Activated effector memory CD4-positive, alpha-beta T cell treated with anti-CD3 and anti-CD28 coated beads, Interleukin-2, amount 50 U/mL, for 16 hours (primary cell): ENCODE measurements around the gene MAP1LC3B2.

ENCODE experiments used
- DNase-seq: peaks from one replicate; pipeline ENCODE4 v3.0.0-alpha.2; 2020

The MAP1LC3B2 gene

GRCh38 chr12:116616536-116617248 is 57.5 kb downstream of the MAP1LC3B2 start:
- no peak for DNase-seq

DNA sequence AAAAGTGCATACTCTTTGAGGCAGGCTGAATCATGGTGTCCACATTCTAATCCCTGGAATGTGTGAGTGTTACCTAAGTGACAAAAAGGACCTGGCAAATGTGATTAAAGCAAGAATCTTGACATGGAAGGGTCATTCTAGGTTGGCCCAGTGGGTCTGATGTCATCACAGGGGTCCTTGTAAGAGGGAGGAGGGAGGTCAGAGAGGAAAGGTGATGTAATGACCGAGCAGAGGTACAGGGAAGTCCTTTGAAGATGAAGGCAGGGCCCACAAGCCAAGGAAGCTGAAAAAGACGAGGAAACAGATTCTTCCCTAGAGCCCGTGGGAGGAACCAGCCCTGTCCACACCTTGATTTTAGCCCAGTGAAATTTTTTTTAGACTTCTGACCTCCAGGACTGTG is 60.1 kb downstream of the MAP1LC3B2 start:
- DNase-seq = no peak

GRCh38 chr12:116620124-116620491 is 60.9 kb downstream of the MAP1LC3B2 start:
- DNase-seq = no peak

DNA sequence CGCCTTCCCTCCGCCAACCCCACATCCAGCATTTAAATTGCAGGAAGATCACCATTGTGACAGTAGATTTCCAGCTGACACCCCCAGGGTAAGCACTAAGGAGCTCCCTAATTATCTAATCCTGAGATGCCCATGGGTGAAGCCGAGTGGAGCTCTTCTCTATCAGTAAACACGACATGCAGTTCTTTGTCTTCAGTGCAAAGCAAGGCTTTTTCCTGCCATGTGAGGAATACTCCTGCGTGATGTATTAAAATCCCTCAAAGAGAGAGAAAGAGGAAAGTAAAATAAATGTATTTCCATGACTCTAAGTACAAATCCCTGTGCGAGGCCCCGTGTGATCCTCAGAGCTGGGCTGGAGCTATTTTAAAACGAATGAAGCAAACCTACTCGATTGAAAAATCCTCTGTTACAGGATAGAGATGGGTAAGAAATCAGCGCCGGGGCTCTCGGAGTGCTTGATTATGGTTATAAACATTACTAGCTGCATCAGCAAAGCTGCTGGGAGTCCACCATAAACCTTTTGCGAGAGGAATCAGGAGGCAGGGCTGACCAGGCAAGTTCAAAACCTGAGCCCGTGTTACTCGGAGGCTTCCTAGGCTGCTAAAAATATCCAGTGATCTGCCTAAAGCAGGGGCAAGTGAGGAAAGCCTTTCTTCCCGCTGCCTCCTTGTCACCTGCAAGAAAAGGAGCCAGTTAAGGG is 61.5 kb downstream of the MAP1LC3B2 start:
- DNase-seq = no peak

DNA sequence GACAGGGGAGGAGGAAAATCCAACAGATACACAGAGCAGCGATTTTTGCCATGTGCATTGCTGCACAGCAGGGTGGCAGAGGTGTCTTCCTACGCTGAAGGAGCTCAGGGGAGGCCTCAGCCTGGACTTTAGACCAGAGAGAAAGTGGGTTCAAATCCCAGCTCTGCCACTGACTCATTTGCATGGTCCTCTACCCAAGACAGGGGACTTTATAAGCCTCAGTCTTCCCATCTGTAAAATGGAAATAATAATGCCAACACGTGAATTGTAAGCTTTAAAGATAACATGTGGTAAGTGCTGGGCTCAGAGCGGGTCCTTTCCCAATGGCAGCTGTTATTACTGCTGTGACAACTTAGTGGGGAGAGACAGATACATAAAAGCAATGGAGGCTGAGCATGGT is 62.0 kb downstream of the MAP1LC3B2 start:
- DNase-seq = no peak

DNA sequence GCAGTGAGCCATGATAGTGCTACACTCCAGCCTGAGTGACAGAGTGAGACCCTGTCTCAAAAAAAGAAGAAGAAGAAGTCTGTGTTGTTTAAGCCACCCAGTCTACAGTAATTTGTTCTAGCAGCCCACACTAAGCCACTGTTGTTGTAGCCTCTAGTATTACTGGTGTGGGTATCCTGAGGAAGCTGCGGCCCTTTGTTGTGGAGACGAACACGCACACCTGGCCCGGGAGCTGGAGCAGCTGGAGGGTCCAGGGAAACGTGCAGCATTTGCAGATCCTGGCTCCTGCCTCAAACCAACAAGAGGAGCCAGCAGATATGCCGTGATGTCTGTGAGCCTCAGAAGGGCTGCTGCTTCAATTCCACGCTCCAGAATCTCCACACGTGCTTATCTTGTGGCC is 65.3 kb downstream of the MAP1LC3B2 start:
- DNase-seq = no peak

- DNase-seq = no peak
These were observed 67.0 kb downstream of the MAP1LC3B2 start for GRCh38 chr12:116626153-116626552.
